ENCODE results near the gene ANO10.

Gene ANO10

DNA sequence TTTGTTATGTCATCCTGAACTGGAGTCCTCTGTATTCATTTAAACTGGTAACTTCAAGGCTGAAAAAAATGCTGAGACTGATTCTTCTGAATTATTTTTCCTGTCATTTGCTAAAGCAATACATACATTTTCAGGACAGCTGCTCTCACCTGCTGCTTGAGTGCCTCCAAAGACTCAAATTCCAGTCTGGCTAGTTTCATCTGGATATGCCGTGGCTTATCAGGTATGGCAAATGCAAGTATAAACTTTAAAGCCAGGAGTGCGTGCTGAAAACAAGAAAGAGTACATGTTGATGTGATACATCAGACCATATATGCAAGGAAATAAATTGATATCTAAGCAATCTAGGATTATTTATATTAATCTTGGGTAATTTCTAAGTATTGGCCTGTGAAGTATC, 189.3 kb downstream of the ANO10 start:
- H3K4me1 ChIP-seq (ENCODE audit: insufficient read depth, low read length), result peaks cover 16% of the 10 kb centered on the region; the same call in 1 of the 2 replicates
- no peaks in the 10 kb centered on the region; the same call in 1 of the 2 replicates for H3K36me3 ChIP-seq (ENCODE audit: insufficient read depth, low read length)
- H3K9ac ChIP-seq (ENCODE audit: low read depth, low read length), result no peak overlapping the region
- no peaks in the 10 kb centered on the region for H3K9me3 ChIP-seq (ENCODE audit: control insufficient read depth, insufficient read depth, low read length)

GRCh38 chr3:43426388-43426787, 195.4 kb downstream of the ANO10 start:
- H3K4me1 ChIP-seq (ENCODE audit: insufficient read depth, low read length), result peaks cover 15% of the 10 kb centered on the region
- no peaks in the 10 kb centered on the region for H3K9me3 ChIP-seq (ENCODE audit: control insufficient read depth, insufficient read depth, low read length)
- H3K36me3 ChIP-seq (ENCODE audit: insufficient read depth, low read length), result no peaks in the 10 kb centered on the region; the same call in 1 of the 2 replicates
- H3K9ac ChIP-seq (ENCODE audit: low read depth, low read length), result no peak overlapping the region

DNA sequence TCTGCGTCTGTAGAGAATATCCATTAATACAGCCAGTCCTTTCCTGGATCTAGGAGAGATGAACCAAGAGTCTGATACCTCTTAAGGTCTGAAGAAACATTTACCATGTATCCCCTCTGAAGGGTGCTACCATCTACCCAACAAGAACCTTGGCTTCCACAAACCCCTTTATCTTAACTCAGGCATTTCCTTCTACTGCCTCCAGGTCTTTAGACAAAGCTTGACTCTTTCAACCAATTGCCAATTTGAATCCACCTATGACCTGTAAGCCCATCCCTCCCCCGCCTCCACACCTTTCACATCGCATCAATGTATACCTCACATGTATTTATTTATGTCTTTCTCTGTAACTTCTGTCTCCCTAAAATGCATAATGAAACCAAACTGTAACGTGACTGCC, 196.0 kb downstream of the ANO10 start:
- Histone ChIP-seq H3K9me3 (ENCODE audit: control insufficient read depth, insufficient read depth, low read length) (no peaks in the 10 kb centered on the region), H3K4me1 (ENCODE audit: insufficient read depth, low read length) (peaks cover 15% of the 10 kb centered on the region), H3K9ac (ENCODE audit: low read depth, low read length) (no peak overlapping the region), H3K36me3 (ENCODE audit: insufficient read depth, low read length) (no peaks in the 10 kb centered on the region; the same call in 1 of the 2 replicates)

- H3K9ac ChIP-seq (ENCODE audit: low read depth, low read length), result no peak overlapping the region
- H3K36me3 ChIP-seq (ENCODE audit: insufficient read depth, low read length), result no peaks in the 10 kb centered on the region; the same call in 1 of the 2 replicates
- no peaks in the 10 kb centered on the region for H3K9me3 ChIP-seq (ENCODE audit: control insufficient read depth, insufficient read depth, low read length)
- peaks cover 15% of the 10 kb centered on the region for H3K4me1 ChIP-seq (ENCODE audit: insufficient read depth, low read length)
Measured at GRCh38 chr3:43423639-43424038, 198.2 kb downstream of the ANO10 start.

DNA sequence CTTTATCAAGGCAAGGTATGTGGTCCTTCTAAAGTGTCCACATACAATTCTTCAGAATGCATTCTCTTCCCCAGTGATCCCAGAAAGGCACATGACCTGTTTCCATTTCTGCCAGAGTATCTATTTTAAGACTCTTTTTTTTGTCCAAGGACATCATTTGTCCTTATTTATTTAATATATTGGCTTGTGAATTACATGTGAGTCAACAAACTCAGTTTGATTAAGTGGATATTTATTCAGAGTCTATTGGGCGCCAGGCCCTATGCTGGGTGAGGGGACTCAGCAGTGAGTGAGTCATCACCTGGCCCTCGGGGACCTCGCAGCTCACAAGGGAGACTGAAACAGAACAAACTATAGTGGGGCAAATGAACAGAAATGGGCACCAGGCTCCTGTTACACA, 198.7 kb downstream of the ANO10 start:
- Histone ChIP-seq H3K9ac (ENCODE audit: low read depth, low read length) (no peak overlapping the region), H3K4me1 (ENCODE audit: insufficient read depth, low read length) (peaks cover 15% of the 10 kb centered on the region), H3K9me3 (ENCODE audit: control insufficient read depth, insufficient read depth, low read length) (no peaks in the 10 kb centered on the region), H3K36me3 (ENCODE audit: insufficient read depth, low read length) (no peaks in the 10 kb centered on the region; the same call in 1 of the 2 replicates)

DNA sequence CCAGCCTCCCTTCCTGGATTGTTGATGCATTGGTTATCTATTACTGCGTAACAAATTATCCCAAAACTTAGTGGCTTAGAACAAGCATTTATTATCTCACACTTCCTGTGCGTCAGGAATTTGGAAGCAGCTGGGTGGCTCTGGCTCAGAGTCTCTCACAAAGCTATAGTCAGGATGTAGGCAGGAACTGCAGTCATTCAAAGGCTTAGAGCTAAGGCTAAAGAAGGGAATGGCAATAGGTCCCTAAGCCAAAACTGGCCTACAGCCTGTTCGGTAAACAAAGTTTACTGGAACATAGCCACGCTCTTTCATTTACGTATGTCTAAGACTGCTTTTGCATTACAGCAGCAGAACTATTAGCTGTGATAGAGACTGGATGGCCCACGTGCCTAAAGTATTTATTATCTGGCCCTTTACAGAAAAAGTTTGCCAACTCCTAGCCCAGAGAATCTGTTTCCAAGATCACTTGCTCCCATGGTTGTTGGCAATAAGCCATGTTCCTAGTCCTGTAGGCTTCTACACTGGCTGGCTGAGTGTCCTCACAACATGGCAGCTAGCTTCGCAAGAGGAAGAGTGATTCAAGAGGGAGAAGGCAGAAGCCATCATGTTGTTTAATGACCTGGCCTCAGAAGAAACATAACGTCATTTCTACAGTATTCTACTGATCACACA, 203.1 kb downstream of the ANO10 start:
- Histone ChIP-seq H3K4me1 (ENCODE audit: insufficient read depth, low read length) (peaks cover 4% of the 10 kb centered on the region; the same call in 1 of the 2 replicates), H3K9me3 (ENCODE audit: control insufficient read depth, insufficient read depth, low read length) (no peaks in the 10 kb centered on the region), H3K9ac (ENCODE audit: low read depth, low read length) (no peak overlapping the region)

GRCh38 chr3:43417133-43417532, 204.7 kb downstream of the ANO10 start:
- Histone ChIP-seq H3K9ac (ENCODE audit: low read depth, low read length) (no peak overlapping the region), H3K4me1 (ENCODE audit: insufficient read depth, low read length) (no peaks in the 10 kb centered on the region), H3K36me3 (ENCODE audit: insufficient read depth, low read length) (no peaks in the 10 kb centered on the region), H3K9me3 (ENCODE audit: control insufficient read depth, insufficient read depth, low read length) (no peaks in the 10 kb centered on the region)

More for the DNA sequence above, 203.1 kb downstream of the ANO10 start:
- H3K36me3 ChIP-seq (ENCODE audit: insufficient read depth, low read length), result no peaks in the 10 kb centered on the region; the same call in 1 of the 2 replicates

DNA sequence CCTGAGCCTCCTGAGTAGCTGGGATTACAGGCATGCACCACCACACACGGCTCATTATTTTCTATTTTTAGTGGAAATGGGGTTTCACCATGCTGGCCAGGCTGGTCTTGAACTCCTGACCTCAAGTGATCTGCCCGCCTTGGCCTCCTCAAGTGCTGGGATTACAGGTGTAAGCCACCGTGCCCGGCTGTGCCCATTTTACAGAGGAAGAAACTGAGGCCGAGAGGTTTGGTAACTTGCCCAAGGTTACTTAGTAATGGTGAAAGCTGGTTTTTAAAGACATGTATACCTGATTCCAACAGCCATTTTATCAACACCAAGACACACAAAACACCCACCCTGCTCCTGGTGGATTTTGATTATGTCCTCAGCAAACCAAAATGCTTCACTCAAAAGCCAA, 206.7 kb downstream of the ANO10 start:
- Histone ChIP-seq H3K36me3 (ENCODE audit: insufficient read depth, low read length) (no peaks in the 10 kb centered on the region), H3K9me3 (ENCODE audit: control insufficient read depth, insufficient read depth, low read length) (no peaks in the 10 kb centered on the region), H3K9ac (ENCODE audit: low read depth, low read length) (no peak overlapping the region), H3K4me1 (ENCODE audit: insufficient read depth, low read length) (no peaks in the 10 kb centered on the region)

DNA sequence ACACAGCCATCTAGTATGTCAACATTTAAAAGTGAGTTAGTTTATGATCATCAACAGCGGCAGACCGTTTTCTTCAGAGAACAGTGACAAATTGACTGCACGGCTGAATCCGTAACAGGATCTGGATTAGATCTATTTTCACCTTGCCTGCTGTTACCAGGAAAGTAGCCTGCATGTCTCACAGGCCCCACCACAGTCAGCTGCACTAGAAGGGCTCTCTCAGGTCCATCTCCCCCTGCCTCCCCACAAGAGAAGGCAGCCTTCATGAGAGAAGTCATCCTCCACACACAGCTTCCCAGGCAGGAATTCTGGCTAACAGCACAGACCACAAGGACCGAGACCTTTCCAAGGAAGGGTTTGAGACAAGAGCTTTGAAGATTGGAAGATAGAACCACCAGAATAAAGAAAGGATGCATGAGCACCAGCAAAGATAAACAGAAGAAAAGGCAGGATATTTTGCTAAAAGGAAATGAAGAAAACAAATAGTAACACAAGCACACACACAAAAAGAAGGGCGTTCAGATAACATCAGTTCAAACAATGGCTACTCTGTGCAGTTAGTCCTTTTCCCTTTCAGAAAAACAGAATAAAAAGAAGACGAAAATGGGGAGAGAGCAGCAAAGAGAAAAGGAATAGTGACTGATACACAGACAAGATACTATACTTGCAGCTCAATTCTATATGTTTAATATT, 208.0 kb downstream of the ANO10 start:
- Histone ChIP-seq H3K9me3 (ENCODE audit: control insufficient read depth, insufficient read depth, low read length) (no peaks in the 10 kb centered on the region), H3K4me1 (ENCODE audit: insufficient read depth, low read length) (no peaks in the 10 kb centered on the region), H3K36me3 (ENCODE audit: insufficient read depth, low read length) (no peaks in the 10 kb centered on the region), H3K9ac (ENCODE audit: low read depth, low read length) (no peak overlapping the region)

DNA sequence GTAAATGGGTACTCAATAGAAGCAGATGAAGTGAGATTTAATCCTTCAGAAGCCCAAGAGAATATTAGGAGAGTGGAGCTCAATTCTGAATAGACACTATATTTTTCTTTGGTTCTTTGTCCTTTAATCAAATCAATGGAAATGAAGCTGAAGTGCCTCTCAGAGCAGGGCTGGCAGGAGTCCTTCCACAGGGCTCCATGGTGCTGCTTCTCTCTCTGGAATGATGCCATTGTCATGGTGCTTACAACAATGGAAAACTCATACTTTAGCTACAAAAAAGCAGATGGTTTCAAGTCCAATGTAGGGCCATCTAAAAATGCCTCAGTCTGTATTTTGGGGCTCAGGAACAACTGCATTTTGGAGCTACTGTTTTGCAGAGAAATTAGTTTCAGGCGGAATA, 210.4 kb downstream of the ANO10 start:
- H3K36me3 ChIP-seq (ENCODE audit: insufficient read depth, low read length), result no peaks in the 10 kb centered on the region
- H3K9ac ChIP-seq (ENCODE audit: low read depth, low read length), result no peak overlapping the region
- no peaks in the 10 kb centered on the region for H3K4me1 ChIP-seq (ENCODE audit: insufficient read depth, low read length)
- no peaks in the 10 kb centered on the region for H3K9me3 ChIP-seq (ENCODE audit: control insufficient read depth, insufficient read depth, low read length)

GRCh38 chr3:43410592-43410991, 211.2 kb downstream of the ANO10 start:
- Histone ChIP-seq H3K36me3 (ENCODE audit: insufficient read depth, low read length) (no peaks in the 10 kb centered on the region), H3K9ac (ENCODE audit: low read depth, low read length) (no peak overlapping the region), H3K4me1 (ENCODE audit: insufficient read depth, low read length) (no peaks in the 10 kb centered on the region), H3K9me3 (ENCODE audit: control insufficient read depth, insufficient read depth, low read length) (no peaks in the 10 kb centered on the region)

GRCh38 chr3:43409506-43409905, 212.3 kb downstream of the ANO10 start:
- Histone ChIP-seq H3K36me3 (ENCODE audit: insufficient read depth, low read length) (no peaks in the 10 kb centered on the region), H3K4me1 (ENCODE audit: insufficient read depth, low read length) (no peaks in the 10 kb centered on the region), H3K9me3 (ENCODE audit: control insufficient read depth, insufficient read depth, low read length) (no peaks in the 10 kb centered on the region), H3K9ac (ENCODE audit: low read depth, low read length) (no peak overlapping the region)

DNA sequence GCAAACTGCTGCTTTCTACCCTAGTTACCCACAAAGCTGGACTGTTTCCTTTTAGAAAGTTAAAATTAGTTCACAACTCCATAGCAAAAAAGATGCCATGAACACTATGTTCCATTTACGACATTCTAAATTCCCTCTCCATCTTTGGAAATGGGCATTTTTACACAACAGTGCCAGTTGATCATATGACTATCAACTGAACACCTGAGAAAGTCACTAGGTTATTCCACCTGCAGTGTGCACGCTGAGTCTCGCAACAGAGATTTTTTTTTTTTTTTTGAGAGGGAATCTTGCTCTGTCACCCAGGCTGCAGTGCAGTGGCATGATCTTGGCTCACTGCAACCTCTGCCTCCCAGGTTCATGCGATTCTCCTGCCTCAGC, 215.2 kb downstream of the ANO10 start:
- Histone ChIP-seq H3K4me1 (ENCODE audit: insufficient read depth, low read length) (no peaks in the 10 kb centered on the region), H3K9me3 (ENCODE audit: control insufficient read depth, insufficient read depth, low read length) (no peaks in the 10 kb centered on the region), H3K9ac (ENCODE audit: low read depth, low read length) (no peak overlapping the region), H3K36me3 (ENCODE audit: insufficient read depth, low read length) (no peaks in the 10 kb centered on the region)

DNA sequence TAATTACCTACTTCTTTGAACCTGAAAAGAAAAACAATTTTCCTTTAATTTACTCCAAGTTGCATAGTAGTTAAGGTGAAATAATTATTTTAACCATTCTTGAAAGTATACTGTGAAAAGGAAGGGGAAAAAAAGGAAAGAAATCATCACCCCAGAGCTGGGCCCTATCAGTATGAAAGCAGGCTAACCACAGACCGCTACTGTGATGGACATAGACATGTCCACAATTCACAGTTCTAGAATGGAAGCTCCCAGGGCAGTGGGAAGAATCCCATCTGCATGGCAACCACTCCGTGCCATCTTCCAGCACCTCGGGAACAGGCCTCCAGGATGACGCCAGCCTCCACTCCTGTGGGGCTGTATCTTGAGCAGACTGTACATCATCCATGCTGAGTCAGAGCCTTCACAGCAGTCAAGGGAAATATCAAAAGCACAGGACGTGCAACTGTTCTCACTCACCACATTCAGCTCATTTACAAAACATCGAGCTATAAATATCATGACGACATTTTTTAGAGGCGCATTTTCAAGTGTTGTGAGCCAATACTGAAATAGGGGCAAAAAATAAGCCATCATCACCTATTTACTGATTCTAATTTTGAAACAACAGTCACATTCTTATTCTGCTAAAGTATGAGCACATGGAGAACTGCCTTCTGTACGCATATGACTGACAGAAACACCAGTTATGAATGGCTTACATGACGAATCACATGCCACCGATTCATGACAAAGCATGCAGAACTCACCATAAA, 215.7 kb downstream of the ANO10 start:
- Histone ChIP-seq H3K9ac (ENCODE audit: low read depth, low read length) (no peak overlapping the region), H3K9me3 (ENCODE audit: control insufficient read depth, insufficient read depth, low read length) (no peaks in the 10 kb centered on the region), H3K36me3 (ENCODE audit: insufficient read depth, low read length) (no peaks in the 10 kb centered on the region)

More for the DNA sequence above, 215.7 kb downstream of the ANO10 start:
- H3K4me1 ChIP-seq (ENCODE audit: insufficient read depth, low read length), result no peaks in the 10 kb centered on the region

Measured in ES-I3 (cell line).